ENCODE results near the gene CD22.

Gene CD22

GRCh38 chr19:35334144-35334753, 5.3 kb downstream of the CD22 start:
- Histone ChIP-seq H2AFZ (no peak overlapping the region), H3K4me1 (no peaks in the 10 kb centered on the region), H3K9me3 (ENCODE audit: control insufficient read depth, low read length) (no peaks in the 10 kb centered on the region), H3K27ac (no peak overlapping the region), H3K27me3 (ENCODE audit: control insufficient read depth, insufficient read depth, low read length) (no peaks in the 10 kb centered on the region), H3K79me2 (no peaks in the 10 kb centered on the region), H3K4me3 (ENCODE audit: low read depth, low read length) (no peak overlapping the region), H3K4me2 (ENCODE audit: low read length) (no peak overlapping the region), H3K36me3 (ENCODE audit: control insufficient read depth, insufficient read depth, low read length) (no peaks in the 10 kb centered on the region), H3K9ac (no peak overlapping the region)
- TF ChIP-seq CTCF (IDR thresholded peaks at IDR 0.05) = no peak

- no peak overlapping the region for H2AFZ ChIP-seq
These were observed 7.4 kb downstream of the CD22 start for GRCh38 chr19:35336166-35336955.

GRCh38 chr19:35337097-35337983, 8.4 kb downstream of the CD22 start:
- Histone ChIP-seq H3K9ac (no peak overlapping the region), H3K27me3 (ENCODE audit: control insufficient read depth, insufficient read depth, low read length) (no peaks in the 10 kb centered on the region), H3K27ac (no peak overlapping the region), H3K36me3 (ENCODE audit: control insufficient read depth, insufficient read depth, low read length) (no peaks in the 10 kb centered on the region), H3K4me3 (ENCODE audit: low read depth, low read length) (no peak overlapping the region), H3K79me2 (no peaks in the 10 kb centered on the region), H3K4me1 (no peaks in the 10 kb centered on the region), H2AFZ (no peak overlapping the region), H3K9me3 (ENCODE audit: control insufficient read depth, low read length) (no peaks in the 10 kb centered on the region), H3K4me2 (ENCODE audit: low read length) (no peak overlapping the region)
- TF ChIP-seq CTCF (IDR thresholded peaks at IDR 0.05) = no peak

More at GRCh38 chr19:35336166-35336955, 7.4 kb downstream of the CD22 start:
- Histone ChIP-seq H3K4me3 (ENCODE audit: low read depth, low read length) (no peak overlapping the region), H3K79me2 (no peaks in the 10 kb centered on the region), H3K9ac (no peak overlapping the region), H3K4me2 (ENCODE audit: low read length) (no peak overlapping the region), H3K9me3 (ENCODE audit: control insufficient read depth, low read length) (no peaks in the 10 kb centered on the region), H3K27ac (no peak overlapping the region), H3K4me1 (no peaks in the 10 kb centered on the region), H3K36me3 (ENCODE audit: control insufficient read depth, insufficient read depth, low read length) (no peaks in the 10 kb centered on the region), H3K27me3 (ENCODE audit: control insufficient read depth, insufficient read depth, low read length) (no peaks in the 10 kb centered on the region)
- TF ChIP-seq CTCF (IDR thresholded peaks at IDR 0.05) = no peak

- no peaks in the 10 kb centered on the region for H3K9me3 ChIP-seq (ENCODE audit: control insufficient read depth, low read length)
- no peak overlapping the region for H3K27ac ChIP-seq
- H3K36me3 ChIP-seq (ENCODE audit: control insufficient read depth, insufficient read depth, low read length) = no peaks in the 10 kb centered on the region
- no peak for TF ChIP-seq CTCF (IDR thresholded peaks at IDR 0.05)
- H3K9ac ChIP-seq = no peak overlapping the region
- H3K4me3 ChIP-seq (ENCODE audit: low read depth, low read length) = no peak overlapping the region
- H3K27me3 ChIP-seq (ENCODE audit: control insufficient read depth, insufficient read depth, low read length) = no peaks in the 10 kb centered on the region
- no peaks in the 10 kb centered on the region for H3K79me2 ChIP-seq
- no peaks in the 10 kb centered on the region for H3K4me1 ChIP-seq
- no peak overlapping the region for H2AFZ ChIP-seq
- H3K4me2 ChIP-seq (ENCODE audit: low read length) = no peak overlapping the region
These were observed 9.0 kb downstream of the CD22 start for GRCh38 chr19:35337984-35338296.
